Activated CD4-positive, alpha-beta T cell treated with anti-CD3 and anti-CD28 coated beads, Interleukin-2, amount 50 U/mL, for 4 hours (primary cell): ENCODE data around the gene NR4A1.

Source experiments
- DNase-seq, 2 experiments: peaks; one replicate each; pipeline ENCODE4 v3.0.0-alpha.2; 2020

NR4A1 gene

GRCh38 chr12:52060498-52061177 is 9.4 kb downstream of the NR4A1 start:
- peak; percentile 30 to 34 for DNase-seq

GRCh38 chr12:52061470-52062166 is 10.4 kb downstream of the NR4A1 start:
- DNase-seq = no peak

- DNase-seq = no peak
Measured at GRCh38 chr12:52062167-52063081, 11.2 kb downstream of the NR4A1 start.

- no peak for DNase-seq
Measured at GRCh38 chr12:52063082-52063924, 12.1 kb downstream of the NR4A1 start.

- no peak for DNase-seq
Measured at GRCh38 chr12:52063981-52064649, 12.9 kb downstream of the NR4A1 start.

GRCh38 chr12:52066346-52067080 is 15.3 kb downstream of the NR4A1 start:
- DNase-seq = no peak

- no peak for DNase-seq
Measured at GRCh38 chr12:52067081-52067374, 15.8 kb downstream of the NR4A1 start.

GRCh38 chr12:52069327-52070184 is 18.3 kb downstream of the NR4A1 start, which contains the start of gene ATG101:
ATG101 (plus strand) TSS chr12:52069978; CDS start chr12:52073651, 3,673 bp downstream.
- peak; percentile 79 to 81 for DNase-seq

GRCh38 chr12:52070185-52070925 is 19.1 kb downstream of the NR4A1 start:
- DNase-seq = peak in 1 of 2 experiments; percentile 12

- no peak for DNase-seq
Measured at GRCh38 chr12:52073531-52074381, 22.5 kb downstream of the NR4A1 start.

GRCh38 chr12:52074971-52075724 is 23.9 kb downstream of the NR4A1 start:
- DNase-seq = no peak

- no peak for DNase-seq
Measured at GRCh38 chr12:52076811-52077210, 25.6 kb downstream of the NR4A1 start.

- DNase-seq = no peak
Measured at GRCh38 chr12:52078276-52078675, 27.0 kb downstream of the NR4A1 start.

GRCh38 chr12:52079576-52080402 is 28.5 kb downstream of the NR4A1 start, which contains the start of gene SMIM41:
SMIM41 (plus strand) TSS chr12:52079704; CDS start chr12:52079780, 76 bp downstream.
- DNase-seq = no peak

GRCh38 chr12:52080403-52081251 is 29.4 kb downstream of the NR4A1 start:
- no peak for DNase-seq
